Activated CD4-positive, alpha-beta memory T cell treated with anti-CD3 and anti-CD28 coated beads for 36 hours (primary cell): ENCODE results near the gene OR5H1. TPM values are rescaled to one million over a fixed set of nuclear protein-coding genes. Genes with fewer than 3 reads are reported as not detected.
"Not testable (repeated sequence)": the region's sequence is repeated elsewhere in the genome, so short reads cannot be mapped to it uniquely, and the experiment has no call there.

Experiments
- CTCF ChIA-PET: fragments of 350-600 bp; sonication (Branson Sonifier 250); formaldehyde crosslinking; loops from one replicate; lab custom pipeline; 2021; ENCODE audit warnings: antibody characterized with exemption, inconsistent platforms; lab: Charles Lee
- POLR2A ChIA-PET: fragments of 350-600 bp; sonication (Branson Sonifier 250); formaldehyde crosslinking; loops from one replicate; lab custom pipeline; 2021; ENCODE audit warnings: antibody characterized with exemption; lab: Charles Lee
- DNase-seq: peaks from one replicate; pipeline ENCODE4 v3.0.0-alpha.2; 2020
- H3K27ac Mint-ChIP-seq: one replicate; pipeline ENCODE4 v1.8.0; 2021; ENCODE audit warnings: mixed read lengths
- H3K27me3 Mint-ChIP-seq: one replicate; pipeline ENCODE4 v1.8.0; 2021; ENCODE audit warnings: mixed read lengths
- H3K36me3 Mint-ChIP-seq: one replicate; pipeline ENCODE4 v1.8.0; 2021; ENCODE audit warnings: mixed read lengths
- H3K4me1 Mint-ChIP-seq: one replicate; pipeline ENCODE4 v1.8.0; 2021; ENCODE audit warnings: low read depth, mixed read lengths
- H3K4me3 Mint-ChIP-seq: one replicate; pipeline ENCODE4 v1.8.0; 2021; ENCODE audit warnings: mild to moderate bottlenecking, mixed read lengths
- H3K9me3 Mint-ChIP-seq: one replicate; pipeline ENCODE4 v1.8.0; 2021; ENCODE audit warnings: mixed read lengths
- intact Hi-C: fragments of 100-400 bp; cut with micrococcal nuclease; formaldehyde crosslinking; loops from one replicate; pipeline ENCODE4 v1.15.1; 2023
- total RNA-seq, 2 experiments: library from RNA; stranded (reverse); gene quantifications; one replicate each; pipeline ENCODE4 v1.2.3, GENCODE V29; 2021

Gene OR5H1
- total RNA-seq, 2 experiments from 2014 or later, result not detected

- Mint-ChIP-seq H3K36me3 (no peaks in the 10 kb centered on the region), H3K4me1 (no peaks in the 10 kb centered on the region), H3K4me3 (no peak overlapping the region), H3K9me3 (no peaks in the 10 kb centered on the region), H3K27me3 (peaks cover 3% of the 10 kb centered on the region), H3K27ac (no peak overlapping the region)
- no peak for DNase-seq
- ChIA-PET POLR2A (no interaction called here), CTCF (no interaction called here)
- intact Hi-C loops, result no loop called here
Observed at GRCh38 chr3:98148751-98149150, 18.2 kb downstream of the OR5H1 start.

DNA sequence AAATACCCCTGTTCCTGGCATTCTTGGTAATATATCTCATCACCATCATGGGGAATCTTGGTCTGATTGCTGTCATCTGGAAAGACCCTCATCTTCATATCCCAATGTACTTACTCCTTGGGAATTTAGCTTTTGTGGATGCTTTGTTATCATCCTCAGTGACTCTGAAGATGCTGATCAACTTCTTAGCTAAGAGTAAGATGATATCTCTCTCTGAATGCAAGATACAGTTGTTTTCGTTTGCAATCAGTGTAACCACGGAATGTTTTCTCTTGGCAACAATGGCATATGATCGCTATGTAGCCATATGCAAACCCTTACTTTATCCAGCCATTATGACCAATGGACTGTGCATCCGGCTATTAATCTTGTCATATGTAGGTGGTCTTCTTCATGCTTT is 18.9 kb downstream of the OR5H1 start:
- intact Hi-C loops, H3K4me1 Mint-ChIP-seq, H3K36me3 Mint-ChIP-seq, H3K9me3 Mint-ChIP-seq, H3K27me3 Mint-ChIP-seq, POLR2A ChIA-PET, DNase-seq, H3K27ac Mint-ChIP-seq, CTCF ChIA-PET, H3K4me3 Mint-ChIP-seq: not testable (repeated sequence)

- H3K36me3 Mint-ChIP-seq, result no peaks in the 10 kb centered on the region
- intact Hi-C loops, result no loop called here
- CTCF ChIA-PET, result no interaction called here
Observed at GRCh38 chr3:98151241-98151640, 20.7 kb downstream of the OR5H1 start.

DNA sequence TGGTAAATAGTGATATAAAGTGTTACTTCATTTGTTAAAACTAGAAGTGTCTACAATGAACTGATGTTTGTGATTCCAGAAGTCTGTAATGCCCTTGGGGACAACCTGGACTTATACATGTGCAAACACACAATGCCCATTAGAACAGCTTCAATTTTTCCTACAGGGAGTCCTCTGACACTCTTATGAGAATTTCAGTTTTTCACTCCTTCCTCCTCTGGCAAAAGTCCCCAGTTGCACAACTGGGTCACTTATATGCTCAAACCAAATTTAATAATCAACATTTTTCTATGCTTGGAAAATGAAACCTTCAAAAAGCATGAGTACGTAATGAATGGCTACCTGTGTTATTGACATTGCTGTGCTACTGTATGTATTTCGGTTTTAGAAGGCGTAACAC is 35.9 kb downstream of the OR5H1 start, which contains the start of gene OR5H15:
OR5H15 (plus strand) TSS at position 301 of the 400 bp plus-strand sequence. CDS start 2,004 bp downstream, outside the sequence.
- no peak within 1 kb of the TSS for H3K4me3 Mint-ChIP-seq
- peaks cover 1% of the 10 kb centered on the region for H3K27me3 Mint-ChIP-seq
- CTCF ChIA-PET, result no interaction called here
- no peak for DNase-seq
- POLR2A ChIA-PET, result no interaction called here
- H3K9me3 Mint-ChIP-seq, result no peaks in the 10 kb centered on the region
- H3K36me3 Mint-ChIP-seq, result no peaks in the 10 kb centered on the region
- H3K27ac Mint-ChIP-seq, result no peak within 1 kb of the TSS
- intact Hi-C loops, result no loop called here
- no peaks in the 10 kb centered on the region for H3K4me1 Mint-ChIP-seq

More at GRCh38 chr3:98151241-98151640, 20.7 kb downstream of the OR5H1 start:
- no peaks in the 10 kb centered on the region for H3K4me1 Mint-ChIP-seq
- H3K27ac Mint-ChIP-seq, result no peak overlapping the region
- H3K9me3 Mint-ChIP-seq, result no peaks in the 10 kb centered on the region
- H3K4me3 Mint-ChIP-seq, result no peak overlapping the region
- DNase-seq, result no peak
- POLR2A ChIA-PET, result no interaction called here
- H3K27me3 Mint-ChIP-seq, result peaks cover 3% of the 10 kb centered on the region

DNA sequence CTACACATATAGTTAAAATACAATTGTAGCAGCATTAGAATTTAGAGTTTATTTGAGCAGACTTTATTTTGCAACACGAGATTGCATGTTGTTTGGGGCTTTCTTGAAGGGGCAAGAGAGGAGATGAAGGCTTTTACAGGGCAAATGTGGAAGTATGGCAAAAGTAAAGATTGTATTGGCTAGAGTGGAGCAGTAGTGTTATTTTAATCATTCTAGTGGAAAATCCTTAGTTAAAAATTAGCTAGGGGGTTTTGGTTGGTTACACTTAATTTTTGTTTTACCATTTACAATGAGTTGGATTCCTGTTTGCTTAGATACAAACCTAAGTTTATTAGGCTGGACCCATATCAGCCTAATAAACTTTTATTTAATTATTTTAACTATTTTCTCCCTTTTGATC is 40.5 kb downstream of the OR5H1 start:
- no peaks in the 10 kb centered on the region for H3K4me1 Mint-ChIP-seq
- intact Hi-C loops, result no loop called here
- CTCF ChIA-PET, result no interaction called here
- H3K27me3 Mint-ChIP-seq, result peaks cover 4% of the 10 kb centered on the region
- no peak overlapping the region for H3K4me3 Mint-ChIP-seq
- H3K27ac Mint-ChIP-seq, result no peak overlapping the region
- POLR2A ChIA-PET, result no interaction called here
- peaks cover 4% of the 10 kb centered on the region for H3K9me3 Mint-ChIP-seq
- H3K36me3 Mint-ChIP-seq, result no peaks in the 10 kb centered on the region
- DNase-seq, result no peak

DNA sequence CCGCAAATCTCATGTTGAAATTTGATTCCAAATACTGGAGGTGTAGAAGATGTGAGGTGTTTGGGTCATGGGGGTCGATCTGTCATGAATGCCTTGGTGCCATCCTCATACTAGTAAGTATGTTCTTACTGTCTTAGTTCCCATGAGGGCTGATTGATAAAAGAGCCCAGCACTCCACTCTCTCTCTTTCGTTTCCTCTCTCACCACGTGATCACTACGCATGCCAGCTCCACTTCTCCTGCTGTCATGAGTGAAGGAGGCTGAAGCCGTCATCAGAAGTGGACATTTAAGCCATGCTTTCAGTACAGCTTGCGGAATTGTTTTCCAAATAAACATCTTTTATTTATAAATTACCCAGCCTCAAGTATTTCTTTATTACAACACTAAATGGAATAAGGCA is 42.1 kb downstream of the OR5H1 start:
- POLR2A ChIA-PET, result no interaction called here
- H3K4me3 Mint-ChIP-seq, result no peak overlapping the region
- no peaks in the 10 kb centered on the region for H3K36me3 Mint-ChIP-seq
- CTCF ChIA-PET, result no interaction called here
- H3K27ac Mint-ChIP-seq, result no peak overlapping the region
- H3K27me3 Mint-ChIP-seq, result peaks cover 2% of the 10 kb centered on the region
- no peak for DNase-seq
- intact Hi-C loops, result no loop called here
- peaks cover 10% of the 10 kb centered on the region for H3K9me3 Mint-ChIP-seq
- H3K4me1 Mint-ChIP-seq, result no peaks in the 10 kb centered on the region

GRCh38 chr3:98180319-98180890 is 49.9 kb downstream of the OR5H1 start:
- Mint-ChIP-seq H3K4me3 (no peak overlapping the region), H3K36me3 (no peaks in the 10 kb centered on the region), H3K9me3 (peaks cover 6% of the 10 kb centered on the region), H3K27me3 (no peaks in the 10 kb centered on the region), H3K27ac (no peak overlapping the region), H3K4me1 (no peaks in the 10 kb centered on the region)
- DNase-seq, result no peak
- intact Hi-C loops, result no loop called here
- ChIA-PET CTCF (no interaction called here), POLR2A (no interaction called here)

- no peaks in the 10 kb centered on the region for H3K9me3 Mint-ChIP-seq
- ChIA-PET POLR2A (no interaction called here), CTCF (no interaction called here)
- no peak overlapping the region for H3K27ac Mint-ChIP-seq
- no peak for DNase-seq
- H3K27me3 Mint-ChIP-seq, result no peaks in the 10 kb centered on the region
- no peak overlapping the region for H3K4me3 Mint-ChIP-seq
- intact Hi-C loops, result no loop called here
- no peaks in the 10 kb centered on the region for H3K4me1 Mint-ChIP-seq
- H3K36me3 Mint-ChIP-seq, result no peaks in the 10 kb centered on the region
Observed at GRCh38 chr3:98182196-98182595, 51.7 kb downstream of the OR5H1 start.

DNA sequence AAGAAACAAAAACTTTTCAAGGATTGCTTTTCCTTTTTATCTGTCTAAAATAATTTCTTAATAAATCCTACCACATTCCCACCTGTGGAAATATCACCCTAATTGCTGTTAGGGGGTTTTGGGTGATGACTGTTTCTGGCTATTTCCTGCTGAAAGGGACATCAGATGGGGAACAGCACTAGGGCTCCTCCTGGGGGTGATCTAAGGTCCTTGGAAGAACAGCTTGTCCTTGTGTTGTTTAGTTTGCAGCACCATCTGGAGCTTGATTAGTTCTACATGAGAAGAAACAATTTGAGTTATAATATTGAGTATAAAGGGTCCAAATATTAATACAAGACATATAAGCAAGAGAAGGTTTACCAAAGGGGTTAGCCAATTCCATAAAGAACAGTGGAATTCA is 54.7 kb downstream of the OR5H1 start:
- Mint-ChIP-seq H3K36me3 (no peaks in the 10 kb centered on the region), H3K4me1 (peaks cover 3% of the 10 kb centered on the region), H3K27ac (no peak overlapping the region), H3K4me3 (no peak overlapping the region), H3K9me3 (no peaks in the 10 kb centered on the region), H3K27me3 (no peaks in the 10 kb centered on the region)
- intact Hi-C loops, result no loop called here
- POLR2A ChIA-PET, result no interaction called here
- CTCF ChIA-PET, result interaction anchor here (0.6 to 1.0 kb wide), 2 partner anchors 144 to 348 kb away, joined by 3 to 5 read pairs; no protein-coding TSS in a partner anchor
- DNase-seq, result no peak

Other genes with a start within 250 kb of the OR5H1 start
- gene RIOX2, start 158.3 kb upstream of the OR5H1 start, total RNA-seq, result 10 to 100 TPM; 35.9 to 36.1 TPM
- gene GABRR3, start 95.4 kb upstream of the OR5H1 start, total RNA-seq, result not detected
- gene OR5AC2, start 43.5 kb upstream of the OR5H1 start, total RNA-seq, result not detected
- not detected for gene OR5H14, start 16.8 kb downstream of the OR5H1 start, total RNA-seq
- not detected for gene OR5H15, start 36.0 kb downstream of the OR5H1 start, total RNA-seq
- gene OR5H6, start 133.5 kb downstream of the OR5H1 start, total RNA-seq, result not detected
- not detected for gene OR5H2, start 151.8 kb downstream of the OR5H1 start, total RNA-seq
- not detected for gene OR5K4, start 223.1 kb downstream of the OR5H1 start, total RNA-seq